Mammary microvascular endothelial cell (primary cell): ENCODE measurements around the gene ZNF669. TPM values are rescaled to one million over a fixed set of nuclear protein-coding genes. Genes with fewer than 3 reads are reported as not detected.

Source experiments
- total RNA-seq: library from RNA; depleted of rRNA; stranded (reverse); fragments of >200 nt; gene quantifications from 2 replicates; pipeline ENCODE4 v1.2.3, GENCODE V29; 2015

The ZNF669 gene
- 5.9 and 7.1 TPM in 2 replicates for total RNA-seq

DNA sequence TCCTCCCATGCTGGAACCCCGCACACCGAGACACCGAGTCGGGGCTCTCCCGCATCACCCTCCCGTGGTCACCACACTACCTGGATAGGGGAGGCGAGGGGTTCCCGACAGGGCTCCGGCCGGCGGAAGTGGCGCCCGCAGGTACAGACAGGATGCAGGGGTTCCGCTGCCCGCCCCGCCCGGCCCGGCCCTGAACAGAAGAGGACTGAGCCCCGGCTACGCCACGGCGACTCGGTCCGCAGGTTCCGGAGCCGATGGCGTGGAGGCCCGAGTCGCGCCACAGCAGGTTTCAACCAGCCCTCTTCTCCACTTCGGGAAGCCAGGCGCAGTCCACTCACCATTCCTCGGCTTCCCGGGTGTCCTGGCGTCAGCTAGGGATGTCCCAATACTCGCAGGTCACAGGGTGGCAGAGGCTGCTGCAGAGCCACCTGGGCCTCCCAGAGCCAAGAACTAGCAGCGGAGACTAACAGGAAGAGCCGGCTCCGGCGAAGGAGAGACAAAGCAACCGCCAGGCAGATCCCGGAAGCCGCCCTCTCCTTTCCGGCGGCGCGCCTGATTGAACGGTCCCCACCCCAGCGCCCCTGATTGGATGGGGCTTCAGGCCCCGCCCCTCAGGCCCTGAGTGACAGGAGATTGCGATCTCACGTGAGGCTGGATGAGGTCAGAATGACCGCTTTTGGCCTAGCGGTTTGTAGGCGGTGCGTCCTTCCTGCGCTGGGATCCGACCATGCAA lies at the start of gene ZNF669:
Gene ZNF669 (minus strand): TSS at position 498 of the 733 bp plus-strand sequence. CDS start 157 bp downstream, at position 341.

DNA sequence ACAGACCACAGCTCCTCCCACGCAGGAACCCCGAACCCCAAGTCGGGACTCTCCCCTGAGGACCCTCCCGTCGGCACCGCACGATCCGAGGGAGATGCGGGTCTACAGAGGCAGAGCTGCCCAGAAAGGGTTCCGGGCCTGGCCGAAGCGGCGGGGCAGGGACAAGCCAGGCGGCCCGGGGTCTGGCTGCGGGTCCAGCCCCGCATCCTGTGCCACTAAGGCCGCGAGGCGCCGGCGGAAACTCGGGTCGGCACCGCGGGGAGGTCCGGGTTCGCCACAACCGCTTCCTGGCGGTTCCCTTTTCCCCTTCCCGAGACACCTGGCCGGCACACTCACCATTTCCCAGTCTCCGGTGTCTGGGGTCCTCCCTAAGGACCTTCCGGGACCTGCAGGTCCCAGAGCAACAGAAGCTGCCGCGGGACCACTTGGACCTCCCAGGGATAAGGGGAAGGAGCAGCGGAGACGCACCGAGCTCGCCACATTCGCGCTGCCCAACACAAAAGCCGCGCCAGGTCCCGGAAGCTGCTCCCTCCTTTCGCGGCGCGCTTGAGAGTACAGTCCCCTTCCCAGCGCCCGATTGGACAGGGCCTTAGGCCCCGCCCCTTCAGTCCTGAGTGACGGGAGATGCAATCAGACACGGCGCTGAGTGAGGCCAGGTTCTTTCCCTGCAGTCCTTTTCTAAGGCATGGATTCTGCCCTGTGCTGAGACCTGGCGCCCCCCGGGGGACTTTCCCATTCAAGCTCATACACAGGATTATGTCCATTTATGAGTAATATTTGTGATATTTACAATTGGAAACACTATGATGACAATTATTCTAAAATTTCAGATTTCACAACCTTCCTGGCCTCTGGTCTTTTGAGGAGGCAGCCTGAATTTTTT lies 25.7 kb downstream of the ZNF669 start, which contains the start of gene ZNF670:
Gene ZNF670 (minus strand): TSS at position 554 of the 883 bp plus-strand sequence. CDS start 215 bp downstream, at position 339.

Other genes starting within 250 kb of the ZNF669 start
- gene AHCTF1, start 172.4 kb downstream of the ZNF669 start, total RNA-seq = 17.7 and 17.9 TPM in 2 replicates
- gene ZNF695, start 96.3 kb downstream of the ZNF669 start, total RNA-seq = 2.0 and 4.4 TPM in 2 replicates
- gene ZNF670, start 25.5 kb downstream of the ZNF669 start, total RNA-seq = 3.1 and 6.1 TPM in 2 replicates
- 11.6 and 18.6 TPM in 2 replicates for gene ZNF124, start 67.7 kb upstream of the ZNF669 start, total RNA-seq
- not detected in 2 replicates for gene VN1R5, start 151.7 kb upstream of the ZNF669 start, total RNA-seq
- 31.1 and 34.4 TPM in 2 replicates for gene ZNF496, start 227.5 kb upstream of the ZNF669 start, total RNA-seq